ENCODE results near the gene ROBO2. TPM values are rescaled to one million over a fixed set of nuclear protein-coding genes. Genes with fewer than 3 reads are reported as not detected.

The ROBO2 gene
- polyA plus RNA-seq, 6 donors from 2014 or later = not detected

DNA sequence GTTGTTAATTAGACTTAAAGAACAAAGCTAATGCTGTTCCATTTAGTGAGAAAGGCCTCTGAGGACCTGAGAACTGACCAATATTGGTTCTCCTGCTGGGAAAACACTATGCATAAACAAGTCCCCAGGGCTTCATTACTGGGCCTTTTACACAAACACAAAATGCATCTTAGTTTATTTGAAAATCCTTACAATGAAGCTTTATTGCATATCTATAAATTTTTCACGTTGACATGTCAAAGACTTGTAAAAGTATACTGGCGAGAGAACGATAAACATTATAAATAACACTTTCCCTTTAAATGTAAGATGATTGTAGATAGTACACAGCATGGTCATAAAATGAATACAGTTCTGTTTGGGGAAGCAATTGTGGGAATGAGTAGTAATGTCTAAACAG lies 151.7 kb downstream of the ROBO2 start:
- Mint-ChIP-seq H3K4me3 (no peak overlapping the region), H3K36me3 (no peaks in the 10 kb centered on the region), H3K4me1 (no peaks in the 10 kb centered on the region), H3K27ac (no peak overlapping the region), H3K27me3 (no peaks in the 10 kb centered on the region), H3K9me3 (peaks cover 0 to 4% (median 0%) of the 10 kb centered on the region in 7 donors)
- ATAC-seq (ENCODE audit: low read depth in 2 of 2) (no peak), DNase-seq (no peak)

DNA sequence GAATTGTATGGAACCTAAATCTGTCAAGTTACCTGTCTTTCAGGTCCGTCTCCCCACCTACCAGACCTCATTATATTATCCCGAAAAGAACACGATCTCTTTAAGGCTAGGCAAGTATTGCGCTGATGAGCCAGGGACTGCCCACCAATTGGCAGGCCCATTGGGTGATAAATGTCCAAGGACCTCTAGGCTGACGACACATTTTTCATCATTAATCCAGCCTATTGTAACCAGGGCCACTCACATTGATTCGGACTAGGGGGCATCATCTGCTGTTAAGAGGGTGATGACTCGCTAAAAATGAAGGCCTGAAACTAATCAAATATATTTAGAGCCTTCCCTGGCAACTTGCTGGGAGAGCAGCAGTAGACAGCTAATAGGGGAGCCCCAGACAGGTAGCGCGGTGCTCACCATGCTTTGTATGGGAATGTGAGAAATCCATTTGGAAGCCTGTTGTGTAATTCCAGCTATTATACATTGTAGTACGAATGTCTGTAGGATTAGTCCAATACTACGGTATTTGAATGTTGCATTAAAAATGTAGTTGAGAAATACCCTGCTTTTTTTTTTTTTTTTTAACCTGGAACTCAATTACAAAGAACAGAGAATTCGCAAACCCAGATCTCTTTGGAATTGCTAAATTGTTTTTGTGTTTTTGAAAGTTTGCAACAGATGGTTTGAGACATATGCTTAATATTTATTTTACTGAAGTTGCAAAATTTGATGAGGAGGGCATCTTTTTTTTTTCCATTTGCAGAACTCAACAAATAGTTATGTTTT lies 156.1 kb downstream of the ROBO2 start:
- Mint-ChIP-seq H3K27me3 (no peaks in the 10 kb centered on the region), H3K27ac (no peak overlapping the region), H3K4me3 (no peak overlapping the region), H3K9me3 (peaks cover 0 to 5% (median 0%) of the 10 kb centered on the region in 7 donors), H3K4me1 (no peaks in the 10 kb centered on the region), H3K36me3 (no peaks in the 10 kb centered on the region)
- ATAC-seq (ENCODE audit: low read depth in 2 of 2) (no peak), DNase-seq (no peak)

DNA sequence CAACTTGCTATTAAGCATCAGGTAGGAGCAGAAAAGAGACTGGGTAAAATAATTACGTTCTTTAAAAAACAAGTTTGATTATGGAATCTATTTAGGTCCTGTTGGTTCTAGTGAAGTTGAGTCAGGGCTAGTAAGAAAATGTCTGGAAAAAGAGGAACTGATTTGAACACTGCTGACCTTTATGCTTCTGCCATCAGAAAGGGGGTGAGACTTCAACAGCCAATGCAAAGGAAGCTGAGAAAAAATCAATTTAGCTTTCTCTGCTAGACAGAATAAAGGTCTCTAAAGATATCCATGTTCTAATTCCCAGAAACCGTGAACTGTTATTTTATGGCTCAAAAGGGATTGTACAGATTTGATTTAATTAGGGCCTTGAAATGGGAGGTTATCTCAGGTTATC lies 157.5 kb downstream of the ROBO2 start:
- Mint-ChIP-seq H3K36me3 (no peaks in the 10 kb centered on the region), H3K9me3 (peaks cover 0 to 5% (median 0%) of the 10 kb centered on the region in 7 donors), H3K4me3 (no peak overlapping the region), H3K4me1 (no peaks in the 10 kb centered on the region), H3K27me3 (no peaks in the 10 kb centered on the region), H3K27ac (no peak overlapping the region)
- DNase-seq = no peak
- ATAC-seq (ENCODE audit: low read depth in 2 of 2) = no peak

DNA sequence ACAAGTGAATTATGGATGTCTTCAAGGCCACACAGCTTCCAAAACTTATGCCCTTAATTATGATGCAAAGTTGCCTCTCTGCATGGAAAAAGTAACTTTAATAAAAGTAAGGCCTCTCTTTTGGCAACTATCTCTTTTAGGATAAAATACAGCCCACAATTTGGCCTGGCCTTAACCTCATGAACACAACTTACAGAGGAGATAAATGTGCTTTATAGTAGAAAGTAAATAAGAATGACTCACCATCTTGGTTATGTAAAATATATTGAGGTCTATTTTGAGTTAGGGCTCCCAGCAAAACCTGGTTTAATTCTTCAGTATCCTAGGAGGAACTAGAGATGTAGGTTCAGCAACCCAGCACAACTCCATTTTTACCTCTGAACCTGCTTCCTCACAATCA lies 164.0 kb downstream of the ROBO2 start:
- Mint-ChIP-seq H3K4me1 (no peaks in the 10 kb centered on the region), H3K27me3 (no peaks in the 10 kb centered on the region), H3K36me3 (no peaks in the 10 kb centered on the region), H3K9me3 (peaks cover 0 to 6% (median 0%) of the 10 kb centered on the region in 7 donors), H3K27ac (no peak overlapping the region), H3K4me3 (no peak overlapping the region)
- DNase-seq (no peak), ATAC-seq (ENCODE audit: low read depth in 2 of 2) (no peak)

DNA sequence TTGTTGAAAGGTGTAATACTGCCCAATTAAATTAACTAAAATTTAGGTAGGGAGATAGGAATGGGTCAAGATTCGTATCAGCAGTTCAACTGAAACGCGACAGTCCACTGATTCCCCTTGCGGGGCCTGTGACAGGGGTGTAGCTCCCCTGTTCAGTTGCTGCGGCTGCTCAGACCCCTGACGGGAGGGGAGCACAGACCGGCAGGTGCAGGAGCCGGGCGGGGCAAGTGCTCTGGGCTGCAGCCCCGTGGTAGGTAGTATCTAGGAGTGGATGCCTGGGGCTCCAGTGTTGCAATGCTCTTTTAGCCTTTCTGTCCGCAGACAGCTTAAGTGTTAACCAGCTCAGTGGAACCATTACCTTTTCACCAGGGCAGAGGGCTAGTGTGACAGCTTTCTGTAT lies 164.9 kb downstream of the ROBO2 start:
- no peak overlapping the region for H3K4me3 Mint-ChIP-seq
- ATAC-seq (ENCODE audit: low read depth in 2 of 2) (no peak), DNase-seq (no peak)
- H3K4me1 Mint-ChIP-seq = no peaks in the 10 kb centered on the region
- no peak overlapping the region for H3K27ac Mint-ChIP-seq
- H3K27me3 Mint-ChIP-seq = no peaks in the 10 kb centered on the region
- H3K9me3 Mint-ChIP-seq = peaks cover 0 to 6% (median 0%) of the 10 kb centered on the region in 7 donors
- H3K36me3 Mint-ChIP-seq = no peaks in the 10 kb centered on the region

DNA sequence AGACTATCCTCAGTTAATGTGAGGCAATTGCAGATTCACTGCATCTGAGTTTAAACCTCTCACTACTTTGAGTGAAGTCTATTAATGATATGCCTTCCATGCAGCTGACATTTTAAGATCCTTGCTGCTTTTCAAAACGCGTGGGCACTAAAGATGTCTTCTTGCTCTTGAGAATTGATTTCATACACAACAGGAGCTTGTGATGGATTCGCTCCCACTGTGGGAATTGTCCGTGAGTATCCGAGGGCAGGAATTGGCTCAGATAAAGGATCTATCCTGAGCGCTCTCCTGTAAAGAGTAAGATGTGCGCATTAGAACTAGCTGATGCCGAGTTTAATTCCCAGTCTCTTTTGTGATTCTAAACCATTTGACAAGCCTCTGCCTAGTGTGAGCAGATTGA lies 167.9 kb downstream of the ROBO2 start:
- DNase-seq (no peak), ATAC-seq (ENCODE audit: low read depth in 2 of 2) (no peak)
- H3K9me3 Mint-ChIP-seq = peaks cover 0 to 14% (median 0%) of the 10 kb centered on the region in 7 donors
- H3K27ac Mint-ChIP-seq = no peak overlapping the region
- no peaks in the 10 kb centered on the region for H3K4me1 Mint-ChIP-seq
- H3K4me3 Mint-ChIP-seq = no peak overlapping the region
- no peaks in the 10 kb centered on the region for H3K36me3 Mint-ChIP-seq
- H3K27me3 Mint-ChIP-seq = no peaks in the 10 kb centered on the region

DNA sequence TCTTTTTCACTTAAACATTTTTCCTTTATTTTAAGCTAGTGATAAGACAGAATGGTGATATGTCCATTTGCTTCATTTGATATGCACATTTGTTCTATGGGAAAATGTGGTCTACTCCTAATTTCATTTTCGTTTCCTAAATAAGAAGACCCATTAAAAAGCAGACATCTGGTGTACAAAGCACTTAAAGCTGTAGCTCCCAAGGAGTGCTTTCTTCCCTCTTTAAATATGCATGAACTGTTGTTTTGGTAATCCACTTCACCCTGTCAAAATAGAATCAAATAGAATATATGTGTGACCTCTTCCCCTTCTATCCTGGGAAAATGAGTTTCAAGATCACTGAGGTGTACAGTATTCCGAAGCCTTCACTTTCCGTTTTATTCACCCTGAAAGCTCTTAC lies 182.8 kb downstream of the ROBO2 start:
- peaks cover 0 to 4% (median 0%) of the 10 kb centered on the region in 7 donors for H3K9me3 Mint-ChIP-seq
- H3K4me1 Mint-ChIP-seq = no peaks in the 10 kb centered on the region
- H3K27me3 Mint-ChIP-seq = no peaks in the 10 kb centered on the region
- no peaks in the 10 kb centered on the region for H3K36me3 Mint-ChIP-seq
- H3K4me3 Mint-ChIP-seq = no peak overlapping the region
- no peak for DNase-seq
- no peak overlapping the region for H3K27ac Mint-ChIP-seq
- no peak for ATAC-seq (ENCODE audit: low read depth in 2 of 2)

DNA sequence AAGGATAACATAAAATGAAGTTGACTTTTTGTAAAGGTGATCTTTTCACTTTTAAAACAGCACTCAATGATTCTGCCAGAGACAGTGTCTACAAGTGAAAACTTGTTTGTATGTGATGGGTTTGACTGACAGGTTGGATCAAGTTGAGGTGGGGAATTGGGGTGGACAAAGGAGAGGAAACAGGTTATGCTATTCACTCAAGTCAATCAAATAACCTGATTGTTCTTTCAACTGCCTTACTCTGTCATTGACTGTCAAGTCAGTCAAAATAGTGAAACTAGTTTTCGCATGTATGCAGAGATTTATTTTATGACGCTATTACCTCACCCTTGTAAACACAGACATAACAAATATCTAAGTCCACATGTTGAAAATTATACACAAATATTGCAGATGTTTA lies 187.7 kb downstream of the ROBO2 start:
- H3K9me3 Mint-ChIP-seq = peaks cover 0 to 6% (median 0%) of the 10 kb centered on the region in 7 donors
- no peaks in the 10 kb centered on the region for H3K27me3 Mint-ChIP-seq
- no peaks in the 10 kb centered on the region for H3K36me3 Mint-ChIP-seq
- no peak for DNase-seq
- H3K27ac Mint-ChIP-seq = no peak overlapping the region
- no peak overlapping the region for H3K4me3 Mint-ChIP-seq
- no peak for ATAC-seq (ENCODE audit: low read depth in 2 of 2)
- no peaks in the 10 kb centered on the region for H3K4me1 Mint-ChIP-seq

DNA sequence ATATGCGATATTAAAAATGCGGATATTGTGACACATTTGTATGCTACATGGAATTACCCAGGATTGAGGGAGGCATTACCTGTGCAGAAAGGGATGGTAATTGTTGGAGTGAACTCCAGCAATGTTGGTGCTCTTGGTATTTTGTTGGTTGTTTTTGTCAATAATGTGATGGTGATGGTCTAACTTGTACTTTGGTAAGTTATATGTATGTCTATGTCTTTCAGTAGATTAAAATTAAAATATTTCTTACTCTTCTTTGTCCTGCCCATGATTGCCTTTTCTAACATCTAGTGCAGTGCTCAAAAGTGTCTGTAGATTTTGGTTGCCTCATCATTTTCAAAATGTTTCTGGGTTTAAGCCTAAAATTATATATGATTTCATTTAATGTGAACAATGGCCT lies 192.7 kb downstream of the ROBO2 start:
- DNase-seq (no peak), ATAC-seq (ENCODE audit: low read depth in 2 of 2) (no peak)
- H3K27ac Mint-ChIP-seq = no peak overlapping the region
- no peaks in the 10 kb centered on the region for H3K36me3 Mint-ChIP-seq
- peaks cover 0 to 8% (median 0%) of the 10 kb centered on the region in 7 donors for H3K9me3 Mint-ChIP-seq
- H3K27me3 Mint-ChIP-seq = no peaks in the 10 kb centered on the region
- H3K4me3 Mint-ChIP-seq = no peak overlapping the region
- H3K4me1 Mint-ChIP-seq = no peaks in the 10 kb centered on the region

DNA sequence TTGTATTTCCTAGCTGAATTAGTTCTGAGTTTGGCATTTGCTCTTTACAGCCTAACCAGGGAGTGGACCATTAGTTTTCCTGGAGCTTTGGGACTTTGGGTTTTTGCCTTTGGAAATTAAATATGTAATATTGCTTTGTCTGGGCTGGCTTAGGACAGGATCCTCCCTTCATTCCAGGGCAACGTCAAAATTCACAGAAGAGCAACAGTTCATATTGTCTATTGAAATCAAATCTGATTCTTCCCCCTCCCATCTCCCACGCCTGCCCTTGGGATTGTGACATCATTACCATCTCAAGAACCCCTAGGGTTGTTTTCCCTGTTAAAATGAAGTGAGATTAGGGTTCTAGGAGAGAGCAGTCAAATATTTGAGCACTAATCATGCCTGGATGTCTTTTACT lies 194.1 kb downstream of the ROBO2 start:
- DNase-seq = no peak

DNA sequence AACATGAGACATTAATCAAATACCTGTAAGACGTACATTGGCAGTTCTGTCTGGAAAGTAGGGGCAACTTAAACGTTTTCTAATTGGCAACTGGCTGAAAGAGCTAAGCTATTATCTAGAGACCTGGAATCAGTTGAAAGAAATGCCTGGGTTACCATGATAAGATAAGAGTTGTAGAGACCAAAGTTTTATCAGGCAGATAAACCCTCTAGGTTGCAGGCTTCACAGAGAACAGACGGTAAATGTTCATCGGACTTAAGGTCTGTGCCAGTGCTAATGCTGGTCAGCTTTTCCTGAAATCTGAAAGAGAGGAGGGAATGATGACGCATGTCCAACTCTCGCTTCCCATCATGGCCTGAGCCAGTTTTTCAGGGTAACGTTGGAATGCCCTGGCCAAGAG lies 196.2 kb downstream of the ROBO2 start:
- no peak overlapping the region for H3K4me3 Mint-ChIP-seq
- H3K9me3 Mint-ChIP-seq = peaks cover 0 to 12% (median 2%) of the 10 kb centered on the region in 7 donors
- no peaks in the 10 kb centered on the region for H3K36me3 Mint-ChIP-seq
- ATAC-seq (ENCODE audit: low read depth in 2 of 2) = no peak
- H3K27me3 Mint-ChIP-seq = no peaks in the 10 kb centered on the region
- no peak overlapping the region for H3K27ac Mint-ChIP-seq
- no peaks in the 10 kb centered on the region for H3K4me1 Mint-ChIP-seq
- no peak for DNase-seq

More for the DNA sequence above, 194.1 kb downstream of the ROBO2 start:
- Mint-ChIP-seq H3K27me3 (no peaks in the 10 kb centered on the region), H3K4me1 (no peaks in the 10 kb centered on the region), H3K9me3 (peaks cover 0 to 10% (median 0%) of the 10 kb centered on the region in 7 donors), H3K27ac (no peak overlapping the region), H3K36me3 (no peaks in the 10 kb centered on the region), H3K4me3 (no peak overlapping the region)
- ATAC-seq (ENCODE audit: low read depth in 2 of 2) = no peak

DNA sequence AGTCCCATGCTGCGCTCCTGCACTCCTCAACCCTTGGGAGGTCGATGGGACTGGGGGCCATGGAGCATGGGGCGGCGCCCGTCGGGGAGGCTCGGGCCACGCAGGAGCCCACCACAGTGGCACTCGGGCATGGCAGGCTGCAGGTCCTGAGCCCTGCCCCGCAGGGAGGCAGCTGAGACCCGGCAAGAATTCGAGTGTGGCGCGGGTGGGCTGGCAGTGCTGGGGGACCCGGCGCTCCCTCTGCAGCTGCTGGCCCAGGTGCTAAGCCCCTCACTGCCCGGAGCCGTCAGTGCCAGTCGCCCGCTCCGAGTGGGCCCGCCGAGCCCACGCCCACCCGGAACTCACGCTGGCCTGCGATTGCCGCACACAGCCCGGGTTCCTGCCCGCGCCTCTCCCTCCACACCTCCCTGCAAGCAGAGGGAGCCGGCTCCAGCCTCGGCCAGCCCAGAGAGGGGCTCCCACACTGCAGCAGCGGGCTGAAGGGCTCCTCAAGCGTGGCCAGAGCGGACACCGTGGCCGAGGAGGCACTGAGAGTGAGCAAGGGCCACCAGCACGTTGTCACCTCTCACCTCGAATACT lies 200.3 kb downstream of the ROBO2 start:
- peaks cover 0 to 6% (median 2%) of the 10 kb centered on the region in 7 donors for H3K9me3 Mint-ChIP-seq
- H3K4me3 Mint-ChIP-seq = no peak overlapping the region
- DNase-seq = no peak
- no peaks in the 10 kb centered on the region for H3K27me3 Mint-ChIP-seq
- no peak for ATAC-seq (ENCODE audit: low read depth in 2 of 2)
- H3K4me1 Mint-ChIP-seq = no peaks in the 10 kb centered on the region
- no peaks in the 10 kb centered on the region for H3K36me3 Mint-ChIP-seq
- no peak overlapping the region for H3K27ac Mint-ChIP-seq

DNA sequence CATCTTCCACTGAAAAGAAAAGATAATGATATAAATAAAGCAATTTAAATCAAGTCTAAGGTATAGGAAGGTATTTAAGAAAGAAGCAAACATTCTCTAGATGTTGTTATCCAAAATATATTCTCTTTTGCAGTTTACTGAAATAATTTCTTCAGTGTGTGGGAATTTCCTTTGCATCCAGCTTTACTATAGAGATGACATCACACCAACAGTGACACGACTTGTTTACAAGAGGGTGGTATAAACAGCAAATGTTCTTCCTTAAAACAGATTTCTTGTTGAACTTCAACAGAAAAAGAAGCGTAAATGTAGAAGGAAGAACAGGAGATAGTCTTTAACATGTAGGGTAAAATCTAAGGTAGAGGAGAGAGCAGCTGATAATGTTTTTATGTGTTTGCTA lies 202.5 kb downstream of the ROBO2 start:
- DNase-seq = no peak
- Mint-ChIP-seq H3K36me3 (no peaks in the 10 kb centered on the region), H3K4me3 (no peak overlapping the region), H3K27ac (no peak overlapping the region), H3K4me1 (no peaks in the 10 kb centered on the region), H3K27me3 (no peaks in the 10 kb centered on the region), H3K9me3 (peaks cover 0 to 8% (median 2%) of the 10 kb centered on the region in 7 donors)
- no peak for ATAC-seq (ENCODE audit: low read depth in 2 of 2)

DNA sequence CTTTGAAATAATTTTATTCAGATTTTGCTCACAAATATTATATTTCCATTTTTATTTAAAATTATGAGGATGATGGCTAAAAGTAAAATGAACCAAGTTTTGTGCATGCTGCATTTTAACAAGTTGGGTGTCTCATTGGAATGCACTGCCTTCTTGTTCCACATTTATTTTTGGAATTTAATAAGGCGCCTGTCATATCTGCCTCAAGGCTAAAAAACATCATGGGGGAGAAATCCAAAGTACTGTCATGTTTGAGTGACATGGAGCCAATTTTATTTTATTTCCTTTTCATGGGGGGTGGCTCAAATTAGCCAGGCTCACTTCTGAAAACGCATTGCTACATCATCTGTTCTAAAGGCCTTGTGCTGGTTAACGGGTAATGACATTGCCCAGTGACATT lies 205.1 kb downstream of the ROBO2 start:
- Mint-ChIP-seq H3K27me3 (no peaks in the 10 kb centered on the region), H3K9me3 (peaks cover 0 to 5% (median 2%) of the 10 kb centered on the region in 7 donors), H3K36me3 (no peaks in the 10 kb centered on the region), H3K4me3 (no peak overlapping the region), H3K27ac (no peak overlapping the region), H3K4me1 (no peaks in the 10 kb centered on the region)
- no peak for ATAC-seq (ENCODE audit: low read depth in 2 of 2)
- no peak for DNase-seq
